ENCODE results near the gene UBXN10.

UBXN10 gene

GRCh38 chr1:20192364-20192763 is 6.5 kb downstream of the UBXN10 start:
- TF ChIP-seq CTCF (IDR thresholded peaks at IDR 0.05; ENCODE audit: low read depth, low read length): no peak
- H3K27me3 ChIP-seq (ENCODE audit: insufficient read depth, low read depth, severe bottlenecking): peaks cover 14% of the 10 kb centered on the region
- H3K36me3 ChIP-seq: no peaks in the 10 kb centered on the region
- H3K27ac ChIP-seq: no peak overlapping the region
- H3K4me3 ChIP-seq (ENCODE audit: low read depth, low read length): no peak overlapping the region
- no peaks in the 10 kb centered on the region for H3K9me3 ChIP-seq (ENCODE audit: severe bottlenecking)
- DNase-seq: no peak

GRCh38 chr1:20192871-20193411 is 7.0 kb downstream of the UBXN10 start:
- no peak overlapping the region for H3K27ac ChIP-seq
- no peak for TF ChIP-seq CTCF (IDR thresholded peaks at IDR 0.05; ENCODE audit: low read depth, low read length)
- H3K9me3 ChIP-seq (ENCODE audit: severe bottlenecking): no peaks in the 10 kb centered on the region
- peaks cover 14% of the 10 kb centered on the region for H3K27me3 ChIP-seq (ENCODE audit: insufficient read depth, low read depth, severe bottlenecking)
- H3K4me3 ChIP-seq (ENCODE audit: low read depth, low read length): no peak overlapping the region
- no peaks in the 10 kb centered on the region for H3K36me3 ChIP-seq
- no peak for DNase-seq

GRCh38 chr1:20194224-20194623 is 8.3 kb downstream of the UBXN10 start:
- Histone ChIP-seq H3K36me3 (no peaks in the 10 kb centered on the region), H3K4me3 (ENCODE audit: low read depth, low read length) (no peak overlapping the region), H3K27me3 (ENCODE audit: insufficient read depth, low read depth, severe bottlenecking) (peaks cover 5% of the 10 kb centered on the region), H3K27ac (no peak overlapping the region), H3K9me3 (ENCODE audit: severe bottlenecking) (no peaks in the 10 kb centered on the region)
- no peak for TF ChIP-seq CTCF (IDR thresholded peaks at IDR 0.05; ENCODE audit: low read depth, low read length)
- DNase-seq: no peak

GRCh38 chr1:20194757-20195461 is 9.0 kb downstream of the UBXN10 start:
- peak; percentile 64 for DNase-seq
- peaks cover 3% of the 10 kb centered on the region for H3K27me3 ChIP-seq (ENCODE audit: insufficient read depth, low read depth, severe bottlenecking)
- no peak overlapping the region for H3K4me3 ChIP-seq (ENCODE audit: low read depth, low read length)
- H3K27ac ChIP-seq: no peak overlapping the region
- no peaks in the 10 kb centered on the region for H3K36me3 ChIP-seq
- peak; percentile 85 for TF ChIP-seq CTCF (IDR thresholded peaks at IDR 0.05; ENCODE audit: low read depth, low read length)
- no peaks in the 10 kb centered on the region for H3K9me3 ChIP-seq (ENCODE audit: severe bottlenecking)

GRCh38 chr1:20195462-20195780 is 9.5 kb downstream of the UBXN10 start:
- TF ChIP-seq CTCF (IDR thresholded peaks at IDR 0.05; ENCODE audit: low read depth, low read length): no peak
- Histone ChIP-seq H3K27me3 (ENCODE audit: insufficient read depth, low read depth, severe bottlenecking) (peaks cover 3% of the 10 kb centered on the region), H3K9me3 (ENCODE audit: severe bottlenecking) (no peaks in the 10 kb centered on the region), H3K36me3 (no peaks in the 10 kb centered on the region), H3K27ac (no peak overlapping the region), H3K4me3 (ENCODE audit: low read depth, low read length) (no peak overlapping the region)
- no peak for DNase-seq

- Histone ChIP-seq H3K27me3 (ENCODE audit: insufficient read depth, low read depth, severe bottlenecking) (peaks cover 15% of the 10 kb centered on the region), H3K4me3 (ENCODE audit: low read depth, low read length) (no peak overlapping the region), H3K36me3 (no peaks in the 10 kb centered on the region), H3K9me3 (ENCODE audit: severe bottlenecking) (no peaks in the 10 kb centered on the region), H3K27ac (no peak overlapping the region)
- TF ChIP-seq CTCF (IDR thresholded peaks at IDR 0.05; ENCODE audit: low read depth, low read length): no peak
- peak; percentile 37 for DNase-seq
These were observed 11.5 kb downstream of the UBXN10 start for GRCh38 chr1:20197329-20197791.
